T-helper 9 cell (primary cell): ENCODE data around the gene NELFB.

Experiments
- DNase-seq: peaks from one replicate; pipeline ENCODE4 v3.0.0-alpha.2; 2020
- total RNA-seq, 2 donors: gene quantifications; one replicate each; lab custom pipeline; 2026; lab: John Stamatoyannopoulos, UW

Gene NELFB
- total RNA-seq: 40.8 to 83.6 reads per million in 2 donors

DNA sequence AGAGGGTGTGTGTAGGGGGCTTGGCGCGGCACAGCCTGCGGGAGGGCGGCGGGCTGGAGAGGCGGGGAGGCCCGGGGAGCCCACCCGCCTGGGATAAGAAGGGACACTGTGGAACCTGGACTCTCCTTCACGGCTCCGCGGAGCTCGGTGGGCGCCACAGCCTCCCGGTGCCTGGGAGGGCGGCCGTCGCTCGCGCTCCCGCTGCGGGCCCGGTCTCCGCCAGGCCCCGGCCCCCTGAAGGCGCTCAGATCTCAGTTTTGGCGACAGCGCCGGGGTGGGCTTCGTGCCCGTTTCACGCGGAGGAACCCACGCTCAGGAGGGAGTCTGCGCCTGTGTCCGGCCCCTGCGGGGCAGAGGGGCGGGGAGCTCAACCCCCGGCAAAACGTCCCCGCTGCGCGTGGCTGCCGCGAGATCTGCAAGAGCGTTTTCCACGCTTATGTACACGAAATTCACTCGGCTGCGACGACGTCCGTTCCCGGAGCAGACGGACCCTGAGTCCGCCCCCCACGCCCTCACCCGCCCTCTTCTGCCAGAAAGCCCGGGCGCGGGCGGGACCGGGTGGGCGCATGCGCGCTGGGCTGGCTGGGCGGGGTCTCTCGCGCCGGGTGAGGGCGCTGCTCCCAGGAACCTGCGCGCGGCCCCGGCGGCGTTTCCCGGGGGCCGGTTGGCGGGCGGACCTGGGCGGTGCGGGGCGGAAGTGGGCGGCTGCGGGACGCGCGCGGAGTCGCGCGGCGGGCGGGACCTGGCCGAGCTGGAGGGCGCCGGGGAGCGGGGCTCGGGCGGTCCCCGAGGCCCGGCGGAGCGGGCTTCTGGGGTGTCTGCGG lies at the start of gene NELFB:
Gene NELFB, plus strand, starts transcription at position 704 of the 824 bp plus-strand sequence.
- DNase-seq: peak; percentile 97

GRCh38 chr9:137206602-137207001 lies 48.5 kb upstream of the NELFB start:
- DNase-seq: no peak

GRCh38 chr9:137211532-137211931 lies 43.6 kb upstream of the NELFB start:
- no peak for DNase-seq

- DNase-seq: no peak
Measured at GRCh38 chr9:137212520-137212919, 42.6 kb upstream of the NELFB start.

DNA sequence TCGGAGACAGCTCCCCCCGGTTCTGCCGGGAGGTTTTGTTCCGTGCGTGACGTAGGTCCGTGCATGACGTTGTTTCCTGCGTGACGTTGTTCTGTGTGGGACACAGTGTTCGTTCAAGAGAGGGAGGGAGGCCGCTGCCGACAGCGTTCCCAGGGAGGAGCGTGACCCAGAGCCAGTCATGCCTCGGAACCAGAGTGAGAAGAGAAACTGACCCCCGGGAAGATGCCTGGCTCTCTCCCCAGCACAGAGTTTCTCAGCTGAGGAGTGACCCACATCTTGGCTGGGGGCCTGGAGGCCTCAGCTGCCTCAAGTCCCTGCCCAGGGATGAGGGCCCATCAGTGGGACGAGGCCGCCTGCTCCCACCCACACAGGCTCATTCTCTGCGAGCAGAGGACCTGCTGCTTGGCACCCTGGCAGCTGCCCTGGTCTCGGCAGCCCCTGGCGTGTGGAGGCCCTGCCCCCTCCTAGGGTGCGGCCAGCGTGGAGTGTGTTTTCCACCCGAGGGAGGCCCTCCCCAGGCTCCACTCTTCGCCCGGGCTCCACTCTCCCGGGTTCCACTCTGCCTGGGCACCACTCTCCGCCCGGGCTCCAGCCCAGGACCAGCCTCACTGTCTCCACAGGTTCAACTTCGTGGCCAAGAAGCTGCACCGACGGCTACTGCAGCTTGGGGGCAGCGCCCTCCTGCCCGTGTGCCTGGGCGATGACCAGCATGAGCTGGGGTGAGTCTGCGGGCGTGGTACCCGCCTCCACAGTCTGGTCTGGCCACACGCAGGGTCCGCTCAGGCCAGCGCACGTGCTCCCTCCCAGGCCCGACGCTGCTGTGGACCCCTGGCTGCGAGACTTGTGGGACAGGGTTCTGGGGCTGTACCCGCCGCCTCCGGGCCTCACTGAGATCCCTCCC lies 41.7 kb upstream of the NELFB start:
- DNase-seq: no peak

DNA sequence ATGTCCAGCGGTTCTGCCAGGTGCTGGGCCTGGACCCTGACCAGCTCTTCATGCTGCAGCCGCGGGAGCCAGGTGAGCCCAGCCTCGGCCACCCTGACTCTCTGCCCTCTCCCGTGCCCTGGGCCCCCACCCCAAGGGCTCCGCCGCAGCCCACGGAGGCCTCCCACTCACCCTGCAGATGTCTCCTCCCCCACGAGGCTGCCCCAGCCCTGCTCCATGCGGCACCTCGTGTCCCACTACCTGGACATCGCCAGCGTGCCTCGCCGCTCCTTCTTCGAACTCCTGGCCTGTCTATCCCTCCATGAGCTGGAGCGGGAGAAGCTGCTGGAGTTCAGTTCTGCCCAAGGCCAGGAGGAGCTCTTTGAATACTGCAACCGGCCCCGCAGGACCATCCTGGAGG lies 40.5 kb upstream of the NELFB start:
- no peak for DNase-seq

DNA sequence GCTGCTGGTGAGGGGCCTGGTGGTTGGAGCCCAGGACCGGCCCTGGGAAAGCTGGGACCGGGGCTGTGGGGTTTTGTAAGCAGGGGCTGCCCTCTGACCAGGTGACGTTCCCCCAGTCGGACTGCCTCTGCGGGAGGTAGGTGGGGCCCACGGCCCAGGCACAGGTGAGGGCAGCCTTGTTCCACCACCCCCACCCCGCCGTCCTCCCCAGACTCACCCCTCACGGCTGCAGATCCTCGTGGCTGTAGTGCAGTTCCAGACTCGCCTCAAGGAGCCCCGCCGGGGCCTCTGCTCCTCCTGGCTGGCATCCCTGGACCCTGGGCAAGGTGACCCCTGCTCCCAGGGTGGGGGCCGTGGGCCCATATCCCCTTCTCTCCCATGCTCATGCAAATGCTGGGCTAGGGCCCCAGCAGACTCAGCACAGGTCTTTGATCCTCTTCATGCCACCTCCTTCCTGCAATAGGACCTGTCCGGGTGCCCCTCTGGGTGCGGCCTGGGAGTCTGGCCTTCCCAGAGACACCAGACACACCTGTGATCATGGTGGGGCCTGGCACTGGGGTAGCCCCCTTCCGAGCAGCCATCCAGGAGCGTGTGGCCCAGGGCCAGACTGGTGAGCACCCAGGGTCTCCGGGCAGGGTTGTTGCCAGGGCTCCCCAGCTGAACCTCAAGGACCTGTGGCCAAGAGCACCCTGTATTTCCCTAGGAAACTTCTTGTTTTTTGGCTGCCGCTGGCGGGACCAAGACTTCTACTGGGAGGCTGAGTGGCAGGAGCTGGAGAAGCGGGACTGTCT lies 39.7 kb upstream of the NELFB start:
- DNase-seq: no peak

DNA sequence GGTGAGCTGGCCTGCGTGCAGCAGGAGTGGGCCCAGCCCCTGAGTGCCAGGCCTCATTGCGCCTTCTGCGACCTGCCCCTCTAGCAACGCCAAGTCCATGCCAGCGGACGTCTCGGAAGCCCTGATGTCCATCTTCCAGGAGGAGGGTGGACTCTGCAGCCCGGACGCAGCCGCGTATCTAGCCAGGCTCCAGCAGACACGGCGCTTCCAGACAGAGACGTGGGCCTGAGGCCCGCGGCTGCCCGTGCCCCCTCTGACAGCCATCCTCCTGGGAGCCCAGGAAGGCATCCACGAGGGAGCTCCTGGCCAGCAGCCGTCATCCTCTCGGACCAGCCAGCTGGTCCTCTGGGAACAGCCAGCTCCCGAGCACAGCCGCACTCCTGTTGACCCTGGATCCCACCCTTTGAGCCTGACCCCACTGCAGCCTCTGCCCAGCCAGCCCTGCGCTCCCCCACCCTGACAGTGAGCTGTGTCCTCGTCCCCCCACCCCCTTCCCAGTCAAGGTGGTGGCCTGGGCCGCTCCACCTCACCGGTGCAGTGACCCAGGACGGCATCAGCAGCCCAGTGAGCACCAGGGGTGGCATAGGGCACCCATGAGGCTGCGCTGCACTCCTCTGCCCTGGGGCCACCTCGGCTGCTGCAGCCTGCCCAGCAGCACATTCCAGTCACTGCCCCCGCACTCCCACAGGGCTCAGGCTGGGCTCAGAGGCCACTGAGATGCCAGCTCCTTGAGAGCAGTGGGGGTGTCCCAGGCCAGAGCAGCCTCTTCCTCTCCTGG lies 38.8 kb upstream of the NELFB start:
- DNase-seq: no peak

GRCh38 chr9:137217276-137218211 lies 37.6 kb upstream of the NELFB start:
- no peak for DNase-seq

- DNase-seq: no peak
Measured at GRCh38 chr9:137218212-137218753, 36.8 kb upstream of the NELFB start.

DNA sequence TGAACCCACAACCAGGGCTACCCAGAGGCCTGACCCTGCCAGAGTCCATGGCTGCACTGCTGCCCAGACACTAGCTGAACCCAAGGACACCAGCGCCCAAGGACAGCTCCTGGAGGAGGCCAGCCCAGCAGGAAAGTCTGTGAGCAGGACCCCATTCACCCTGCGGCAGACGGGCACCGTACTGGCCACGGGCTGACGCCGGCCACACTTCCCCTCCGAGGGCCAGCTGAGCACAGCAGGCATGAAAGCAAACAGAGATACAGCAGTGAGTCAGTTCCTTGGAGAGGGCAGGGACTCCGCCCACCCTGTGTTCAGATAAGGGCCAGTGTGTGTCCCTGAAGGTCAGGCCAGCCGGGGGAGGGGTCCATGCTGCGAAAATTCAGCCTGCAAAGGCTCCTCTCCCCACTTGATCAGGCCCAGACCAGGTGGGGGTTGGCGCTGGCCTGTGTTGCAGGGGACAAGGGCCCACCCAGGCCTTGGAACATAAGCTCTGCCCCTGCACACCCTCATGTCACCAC lies 36.3 kb upstream of the NELFB start:
- no peak for DNase-seq

- DNase-seq: no peak
Measured at GRCh38 chr9:137219757-137220316, 35.3 kb upstream of the NELFB start.

- DNase-seq: no peak
Measured at GRCh38 chr9:137220317-137221094, 34.6 kb upstream of the NELFB start.

- DNase-seq: no peak
Measured at GRCh38 chr9:137221095-137221505, 34.0 kb upstream of the NELFB start.

GRCh38 chr9:137221506-137222111 lies 33.5 kb upstream of the NELFB start:
- DNase-seq: no peak

DNA sequence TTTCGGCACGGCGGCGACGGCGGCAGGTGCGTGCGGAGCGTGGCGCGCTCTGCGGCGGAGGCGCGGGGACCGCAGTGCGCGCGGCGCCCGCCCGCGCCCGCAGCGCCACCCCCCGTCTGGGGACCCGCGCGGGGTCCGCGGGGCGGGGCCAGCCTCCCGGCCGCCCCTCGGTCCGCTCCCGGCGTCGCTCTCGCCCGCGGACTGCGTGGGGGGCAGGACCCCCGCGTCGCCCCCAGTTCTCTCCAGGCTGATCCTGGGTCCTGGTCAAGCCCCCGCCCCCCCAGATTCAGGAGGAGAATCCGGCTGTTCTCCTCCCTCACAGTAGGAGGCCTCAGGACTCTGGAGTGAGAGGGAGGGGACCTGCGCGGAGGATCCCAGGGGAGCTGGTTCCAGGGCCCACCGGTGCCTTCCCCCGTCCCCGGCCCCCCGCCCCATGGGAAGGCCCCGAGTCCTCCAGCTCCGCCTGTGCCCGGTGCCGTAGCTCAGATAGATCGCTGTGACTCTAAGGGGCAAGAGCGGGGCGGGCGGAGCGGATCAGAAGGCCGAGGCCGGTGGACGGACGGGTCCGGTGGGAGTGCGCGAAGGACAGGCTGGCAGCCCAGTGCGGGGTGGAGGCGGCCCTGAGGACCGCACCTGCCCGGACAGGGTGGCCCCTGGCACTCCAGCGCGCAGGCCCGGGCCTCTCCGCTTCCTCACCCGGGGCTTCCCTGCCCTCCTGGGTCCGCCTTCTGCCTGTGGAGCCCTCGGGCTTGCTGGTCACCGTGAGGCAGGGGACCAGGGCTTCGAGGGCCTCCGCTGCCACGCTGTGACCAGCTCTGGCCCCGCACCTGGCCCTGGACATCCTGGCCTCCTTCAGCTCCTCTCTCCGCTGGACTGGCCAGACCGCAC lies 32.7 kb upstream of the NELFB start, which contains the start of gene RNF208:
Gene RNF208, minus strand, starts transcription at position 51 of the 888 bp plus-strand sequence. CDS start 1,028 bp downstream, outside the sequence.
- no peak for DNase-seq
